ENCODE data around the gene GPRIN2. TPM values are rescaled to one million over a fixed set of nuclear protein-coding genes. Genes with fewer than 3 reads are reported as not detected.
A peak's percentile ranks its signal among the peaks of the same experiment; 100 is the strongest.

Gene GPRIN2
- total and polyA plus RNA-seq, 7 donors, result 0.16 to 30.0 (median 11.6) TPM; not detected in 1

DNA sequence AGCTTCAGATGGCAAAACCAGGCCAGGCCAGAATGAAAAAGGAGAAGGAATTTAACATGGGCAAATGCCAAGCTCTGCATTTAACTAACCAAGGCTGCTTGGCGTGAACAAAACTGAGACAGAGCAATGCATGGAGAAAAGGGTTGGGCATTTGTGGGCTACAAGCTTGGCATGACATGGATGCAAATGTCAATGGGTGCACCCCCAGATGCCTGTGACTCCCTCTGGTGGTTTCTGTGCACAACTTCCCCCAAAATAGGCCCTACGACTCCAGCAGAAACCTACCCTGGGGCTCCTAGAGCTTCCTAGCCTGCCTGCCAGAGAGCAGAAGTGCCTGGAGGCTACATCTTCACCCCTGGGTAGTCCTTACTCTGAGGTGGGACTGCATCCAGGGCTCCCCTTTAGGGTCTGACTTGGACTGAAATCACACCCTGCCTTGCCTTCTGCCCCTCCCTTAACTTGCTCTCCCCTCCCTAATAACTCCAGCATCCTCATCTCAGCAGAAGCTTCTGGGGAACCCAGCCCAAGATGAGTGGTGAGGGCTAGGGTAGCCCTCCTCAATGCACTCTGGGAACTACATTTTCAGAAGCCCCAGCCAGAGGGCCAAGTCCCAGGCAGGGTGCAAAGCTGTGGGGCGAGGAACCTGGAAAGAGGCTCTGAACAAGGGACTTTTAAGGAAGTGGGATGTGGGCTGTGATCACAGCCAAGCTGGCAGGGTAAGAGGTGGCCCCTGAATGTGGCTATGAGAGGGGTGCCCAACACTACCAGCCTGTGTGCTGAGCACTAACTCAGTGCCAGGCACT lies 11.3 kb downstream of the GPRIN2 start:
- peaks cover 0 to 26% (median 24%) of the 10 kb centered on the region in 4 donors for H3K4me1 ChIP-seq
- intact Hi-C loops (cut with DNase I), result no loop called here
- whole genome bisulfite sequencing, 2 donors, result 65 to 70% methylated on average over 3 of the region's 3 CpGs
- H3K27ac ChIP-seq, result peak overlapping the region in 2 of 4 donors; percentile 2 to 10
- peak; percentile 55 for DNase-seq
- H3K36me3 ChIP-seq, result no peaks in the 10 kb centered on the region
- H3K27me3 ChIP-seq, result no peaks in the 10 kb centered on the region
- no peaks in the 10 kb centered on the region for H3K9me3 ChIP-seq
- TF ChIP-seq EP300 (IDR thresholded peaks at IDR 0.05), result no peak
- TF ChIP-seq, protein P1, sequence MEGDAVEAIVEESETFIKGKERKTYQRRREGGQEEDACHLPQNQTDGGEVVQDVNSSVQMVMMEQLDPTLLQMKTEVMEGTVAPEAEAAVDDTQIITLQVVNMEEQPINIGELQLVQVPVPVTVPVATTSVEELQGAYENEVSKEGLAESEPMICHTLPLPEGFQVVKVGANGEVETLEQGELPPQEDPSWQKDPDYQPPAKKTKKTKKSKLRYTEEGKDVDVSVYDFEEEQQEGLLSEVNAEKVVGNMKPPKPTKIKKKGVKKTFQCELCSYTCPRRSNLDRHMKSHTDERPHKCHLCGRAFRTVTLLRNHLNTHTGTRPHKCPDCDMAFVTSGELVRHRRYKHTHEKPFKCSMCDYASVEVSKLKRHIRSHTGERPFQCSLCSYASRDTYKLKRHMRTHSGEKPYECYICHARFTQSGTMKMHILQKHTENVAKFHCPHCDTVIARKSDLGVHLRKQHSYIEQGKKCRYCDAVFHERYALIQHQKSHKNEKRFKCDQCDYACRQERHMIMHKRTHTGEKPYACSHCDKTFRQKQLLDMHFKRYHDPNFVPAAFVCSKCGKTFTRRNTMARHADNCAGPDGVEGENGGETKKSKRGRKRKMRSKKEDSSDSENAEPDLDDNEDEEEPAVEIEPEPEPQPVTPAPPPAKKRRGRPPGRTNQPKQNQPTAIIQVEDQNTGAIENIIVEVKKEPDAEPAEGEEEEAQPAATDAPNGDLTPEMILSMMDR (IDR thresholded peaks at IDR 0.05), result peak in 1 of 4 experiments; percentile 10
- H3K4me3 ChIP-seq, result no peak overlapping the region

DNA sequence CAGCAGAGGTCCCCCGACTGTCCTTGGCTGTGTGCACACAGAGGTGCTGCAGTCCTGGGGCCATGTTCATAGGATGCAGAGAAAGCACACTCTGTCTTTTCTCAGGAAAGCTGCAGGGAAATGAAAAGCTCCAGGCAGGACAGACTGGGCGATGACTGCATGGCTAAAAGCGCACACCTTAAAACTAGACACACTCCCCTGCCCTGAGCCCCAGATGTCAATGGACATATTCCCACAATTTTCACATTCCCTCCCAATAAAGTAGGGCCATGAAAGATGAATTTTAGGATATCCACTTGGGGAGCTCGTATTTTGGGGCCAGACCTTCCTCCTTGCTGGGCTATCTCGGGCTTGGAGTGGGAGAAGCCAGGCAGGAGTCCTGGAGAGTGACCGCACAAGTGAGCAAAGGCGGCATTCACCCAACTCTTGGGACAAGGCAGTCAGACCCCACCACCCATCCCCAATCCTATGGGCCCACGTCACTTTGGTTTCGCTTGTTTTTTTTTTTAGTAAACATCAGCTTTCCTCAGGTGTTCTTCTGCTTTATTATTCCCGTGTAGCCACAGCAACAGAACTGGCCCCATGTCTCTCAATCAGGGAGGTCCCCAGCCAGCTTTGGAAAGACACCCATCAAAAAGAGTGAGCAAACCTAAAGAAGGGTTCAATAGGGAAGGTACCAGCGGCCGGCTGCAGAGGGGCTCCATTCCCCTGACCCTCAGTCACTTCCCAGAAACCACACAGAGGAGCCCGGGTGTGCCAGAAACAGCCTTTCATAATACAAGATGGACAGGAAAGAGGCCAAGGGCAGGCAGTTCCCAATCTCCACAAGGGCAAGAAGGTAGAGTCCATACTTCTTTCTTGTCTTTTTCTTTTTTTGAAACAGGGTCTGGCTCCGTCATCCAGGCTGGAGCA lies 12.7 kb downstream of the GPRIN2 start:
- TF ChIP-seq POLR2AphosphoS5 (IDR thresholded peaks at IDR 0.05) (no peak), POLR2A (IDR thresholded peaks at IDR 0.05) (no peak), EP300 (IDR thresholded peaks at IDR 0.05) (no peak)
- TF ChIP-seq, protein P1 (IDR thresholded peaks at IDR 0.05), result no peak
- intact Hi-C loops (cut with DNase I), result no loop called here
- Histone ChIP-seq H3K27me3 (no peaks in the 10 kb centered on the region), H3K4me1 (peaks cover 0 to 41% (median 38%) of the 10 kb centered on the region in 4 donors), H3K36me3 (no peaks in the 10 kb centered on the region), H3K27ac (no peak overlapping the region), H3K9me3 (no peaks in the 10 kb centered on the region), H3K4me3 (no peak overlapping the region)
- 89 to 90% methylated on average over 14 of the region's 14 CpGs for WGBS, 2 donors
- peak; percentile 55 for DNase-seq

DNA sequence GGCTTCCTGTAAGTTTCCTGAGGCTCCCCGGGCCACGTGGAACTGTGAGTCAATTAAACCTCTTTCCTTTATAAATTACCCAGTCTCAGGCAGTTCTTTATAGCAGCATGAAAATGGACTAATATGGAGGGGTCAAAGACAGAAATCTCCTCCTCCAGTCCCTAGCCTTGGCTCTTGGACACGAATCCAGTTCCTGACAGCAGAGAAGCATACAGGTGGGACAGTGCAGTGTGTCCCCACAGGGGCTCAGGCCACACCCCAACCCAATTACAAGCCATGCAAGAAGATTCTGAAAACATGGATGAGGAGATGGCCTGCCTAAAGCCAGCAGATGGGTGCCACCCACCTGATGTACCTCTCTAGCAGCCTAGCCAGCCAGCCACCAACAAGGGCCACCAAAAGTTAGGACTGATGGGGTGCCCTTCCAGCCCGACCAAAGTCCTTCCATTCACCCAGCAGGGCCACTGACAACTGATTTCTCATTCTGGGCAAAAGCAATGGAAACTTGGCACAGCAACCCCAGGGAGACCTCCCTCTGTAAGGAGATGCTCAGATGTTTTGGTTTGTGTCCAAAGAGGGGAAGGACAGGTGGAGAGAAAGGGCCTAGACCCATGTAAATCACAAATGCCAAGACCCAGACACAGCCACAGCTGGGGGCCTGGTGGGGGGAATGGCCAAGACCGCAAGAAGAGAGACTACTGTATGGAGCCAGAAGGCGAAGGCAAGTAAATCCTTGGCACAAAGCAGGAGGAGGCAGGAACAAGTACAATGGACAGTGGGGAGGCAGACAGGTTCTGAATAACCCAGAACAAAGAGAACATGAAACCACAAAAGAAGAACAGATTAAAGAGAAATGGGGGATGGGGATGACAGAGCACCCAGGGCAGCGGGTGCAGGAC lies 13.6 kb downstream of the GPRIN2 start:
- intact Hi-C loops (cut with DNase I), result no loop called here
- DNase-seq, result no peak

More for the DNA sequence above, 13.6 kb downstream of the GPRIN2 start:
- H3K4me3 ChIP-seq, result no peak overlapping the region
- H3K4me1 ChIP-seq, result peaks cover 0 to 44% (median 42%) of the 10 kb centered on the region in 4 donors
- TF ChIP-seq POLR2AphosphoS5 (IDR thresholded peaks at IDR 0.05) (no peak), POLR2A (IDR thresholded peaks at IDR 0.05) (no peak), EP300 (IDR thresholded peaks at IDR 0.05) (no peak)
- TF ChIP-seq, protein P1 (IDR thresholded peaks at IDR 0.05), result no peak
- no peaks in the 10 kb centered on the region for H3K36me3 ChIP-seq
- H3K27ac ChIP-seq, result no peak overlapping the region
- 77 to 89% methylated on average over 7 of the region's 7 CpGs for WGBS, 2 donors
- H3K27me3 ChIP-seq, result no peaks in the 10 kb centered on the region
- H3K9me3 ChIP-seq, result no peaks in the 10 kb centered on the region
